SIG-M5 treated with dmso at 0.1 percent for 504 hours (cell line): ENCODE data around the gene NNMT.
"Not testable (repeated sequence)": the region's sequence is repeated elsewhere in the genome, so short reads cannot be mapped to it uniquely, and the experiment has no call there.

Experiments used
- DNase-seq: peaks from one replicate; lab custom pipeline; 2025; ENCODE audit not compliant: unreplicated experiment; lab: John Stamatoyannopoulos, UW

Gene NNMT

GRCh38 chr11:114307524-114308203 lies 11.5 kb downstream of the NNMT start:
- no peak for DNase-seq

DNA sequence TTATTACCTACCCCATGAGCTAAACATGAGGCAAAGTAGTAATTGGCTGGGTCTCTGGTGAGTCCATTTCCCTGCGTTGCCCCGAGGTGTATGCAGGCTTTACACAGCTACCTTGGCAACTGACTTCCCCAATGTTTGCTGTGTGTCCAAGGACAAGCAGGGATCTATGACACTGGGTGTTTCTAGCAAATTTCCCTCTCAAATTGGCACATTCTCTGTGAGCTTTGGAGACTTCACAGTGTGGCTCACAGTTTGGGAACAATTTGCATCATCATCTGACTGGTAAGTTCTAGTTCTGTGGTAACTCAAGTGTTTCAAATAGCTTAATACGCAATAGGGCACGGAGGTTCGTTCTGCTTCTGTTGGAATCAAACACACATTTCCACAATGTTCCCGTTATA lies 12.5 kb downstream of the NNMT start:
- no peak for DNase-seq

- no peak for DNase-seq
Observed at GRCh38 chr11:114309517-114309916, 13.3 kb downstream of the NNMT start.

DNA sequence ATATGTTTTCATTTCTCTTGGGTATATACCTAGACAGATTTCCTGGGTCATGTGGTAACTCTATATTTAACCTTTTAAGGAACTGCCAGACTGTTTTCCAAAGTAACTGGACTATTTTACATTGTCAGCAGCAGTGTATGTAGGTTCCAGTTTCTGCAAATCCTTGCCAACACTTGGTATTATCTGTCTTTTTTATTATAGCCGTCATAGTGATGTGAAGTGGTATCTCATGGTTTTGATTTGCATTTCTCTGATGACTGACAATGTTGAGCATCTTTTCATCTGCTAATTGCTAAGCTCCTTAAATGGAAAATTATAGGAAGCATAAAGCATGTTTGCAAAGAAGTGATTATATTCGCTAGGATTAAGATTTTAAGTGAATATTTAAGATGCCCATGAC lies 13.9 kb downstream of the NNMT start:
- no peak for DNase-seq

DNA sequence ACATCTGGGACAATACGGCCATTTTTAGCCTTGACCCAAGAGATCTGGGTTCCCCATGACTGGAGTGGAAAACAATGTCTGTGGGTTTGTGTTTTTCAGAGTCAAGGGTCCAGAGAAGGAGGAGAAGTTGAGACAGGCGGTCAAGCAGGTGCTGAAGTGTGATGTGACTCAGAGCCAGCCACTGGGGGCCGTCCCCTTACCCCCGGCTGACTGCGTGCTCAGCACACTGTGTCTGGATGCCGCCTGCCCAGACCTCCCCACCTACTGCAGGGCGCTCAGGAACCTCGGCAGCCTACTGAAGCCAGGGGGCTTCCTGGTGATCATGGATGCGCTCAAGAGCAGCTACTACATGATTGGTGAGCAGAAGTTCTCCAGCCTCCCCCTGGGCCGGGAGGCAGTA lies 15.7 kb downstream of the NNMT start:
- no peak for DNase-seq

GRCh38 chr11:114314096-114314495 lies 17.9 kb downstream of the NNMT start:
- no peak for DNase-seq

- DNase-seq = no peak
Observed at GRCh38 chr11:114315749-114316368, 19.7 kb downstream of the NNMT start.

- no peak for DNase-seq
Observed at GRCh38 chr11:114316980-114317786, 21.0 kb downstream of the NNMT start.

- peak; percentile 13 for DNase-seq
Observed at GRCh38 chr11:114317787-114318137, 21.6 kb downstream of the NNMT start.

- no peak for DNase-seq
Observed at GRCh38 chr11:114318361-114318760, 22.2 kb downstream of the NNMT start.

DNA sequence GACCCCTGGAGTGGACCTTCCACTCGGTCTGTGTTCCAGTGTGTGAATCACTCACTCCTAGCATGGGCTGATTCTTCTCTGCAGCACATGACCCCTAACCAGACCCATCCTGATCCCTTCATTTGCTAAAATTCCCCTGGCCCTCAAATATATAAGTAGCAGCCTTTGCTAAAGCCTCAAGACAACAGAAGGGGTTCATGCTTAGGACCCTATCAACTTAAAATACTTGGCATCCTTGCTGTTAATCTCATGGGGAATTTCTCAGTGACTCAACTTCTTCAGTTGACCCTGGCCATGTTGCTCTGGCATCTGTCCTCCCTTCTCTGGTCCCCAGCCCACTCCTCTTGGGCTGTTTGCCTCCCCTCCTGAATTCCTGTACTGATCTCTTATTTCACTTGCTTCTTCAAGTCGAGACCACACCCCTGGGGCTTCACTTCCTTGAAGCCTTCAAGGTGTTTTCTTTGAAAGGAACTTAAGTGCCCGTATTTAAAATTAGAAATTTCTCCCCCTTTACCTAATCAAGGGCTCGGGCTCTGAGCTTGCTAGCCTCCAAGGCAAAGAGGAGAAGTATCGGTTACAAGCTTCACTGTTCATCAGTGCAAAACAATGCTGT lies 23.6 kb downstream of the NNMT start:
- no peak for DNase-seq

GRCh38 chr11:114321621-114322257 lies 25.5 kb downstream of the NNMT start:
- DNase-seq = no peak

DNA sequence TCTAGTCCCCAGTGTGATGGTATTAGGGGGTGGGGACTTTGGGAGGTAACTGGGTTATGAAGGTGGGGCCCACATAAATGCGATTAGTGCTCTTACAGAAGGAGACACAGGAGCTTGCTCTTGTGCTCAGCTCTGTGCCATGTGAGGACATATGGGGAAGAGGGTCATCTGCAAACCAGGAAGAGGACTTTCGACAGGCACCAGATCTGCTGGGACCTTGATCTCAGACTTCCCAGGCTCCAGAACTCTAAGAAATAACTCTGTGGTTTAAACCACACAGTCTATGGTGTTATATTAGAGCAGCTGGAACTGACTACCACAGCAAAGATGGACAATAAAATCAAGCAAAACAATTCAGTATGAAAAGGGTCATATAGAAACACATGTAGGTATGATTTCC lies 26.7 kb downstream of the NNMT start:
- no peak for DNase-seq

GRCh38 chr11:114326151-114326550 lies 30.0 kb downstream of the NNMT start:
- DNase-seq = no peak

- DNase-seq = no peak
Observed at GRCh38 chr11:114326776-114327175, 30.6 kb downstream of the NNMT start.

DNA sequence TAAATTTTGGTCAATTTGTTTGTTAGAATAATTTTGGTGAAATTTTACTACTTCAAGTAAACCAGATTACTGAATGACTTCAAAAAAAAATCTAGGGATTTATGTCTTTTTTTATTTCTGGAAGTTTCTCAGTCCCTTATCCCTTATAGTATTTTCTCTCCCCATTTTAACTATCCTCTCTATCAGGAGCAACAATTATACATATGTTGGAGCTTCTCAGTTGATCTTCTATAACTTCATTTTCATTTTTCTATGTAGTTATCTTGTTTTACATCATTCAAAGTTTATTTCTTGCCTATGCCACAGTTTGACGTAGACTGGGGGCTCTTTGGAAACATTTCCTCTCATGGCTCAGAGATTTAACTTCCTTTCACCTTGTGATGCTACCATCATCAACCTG lies 34.2 kb downstream of the NNMT start:
- no peak for DNase-seq

- DNase-seq = peak; percentile 51
Observed at GRCh38 chr11:114340311-114341131, 44.3 kb downstream of the NNMT start.

DNA sequence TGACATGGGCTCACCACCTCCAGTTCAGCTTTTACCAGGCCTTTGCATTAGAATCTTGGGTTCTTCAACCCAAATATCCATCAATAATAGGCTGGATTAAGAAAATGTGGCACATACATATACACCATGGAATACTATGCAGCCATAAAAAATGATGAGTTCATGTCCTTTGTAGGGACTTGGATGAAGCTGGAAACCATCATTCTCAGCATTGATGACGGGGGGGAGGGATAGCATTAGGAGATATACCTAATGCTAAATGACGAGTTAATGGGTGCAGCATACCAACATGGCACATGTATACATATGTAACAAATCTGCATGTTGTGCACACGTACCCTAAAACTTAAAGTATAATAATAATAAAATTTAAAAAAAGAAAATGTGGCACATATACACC lies 45.5 kb downstream of the NNMT start:
- DNase-seq = not testable (repeated sequence)

- DNase-seq = no peak
Observed at GRCh38 chr11:114342476-114342875, 46.3 kb downstream of the NNMT start.

GRCh38 chr11:114343020-114343419 lies 46.8 kb downstream of the NNMT start:
- DNase-seq = no peak
